ENCODE measurements around the gene RWDD2A. TPM values are rescaled to one million over a fixed set of nuclear protein-coding genes. Genes with fewer than 3 reads are reported as not detected.

Gene RWDD2A
- total and polyA plus RNA-seq, 2 of the 4 experiments (the other 2 are of a cell fraction): 3.9 to 4.1 TPM

GRCh38 chr6:83220121-83220520 lies 27.0 kb downstream of the RWDD2A start:
- H2BK5ac ChIP-seq (ENCODE audit: low read depth, low read length, poor library complexity, severe bottlenecking): no peak overlapping the region
- intact Hi-C loops (cut with micrococcal nuclease) (loop anchor here (5.0 kb wide), 1 partner anchor 212 kb away; the partner anchor contains the start of gene ME1), in situ Hi-C loops (cut with MboI; ENCODE audit: low sequenced_read_pairs) (loop anchor here (5.0 kb wide), 1 partner anchor 297 kb away; no protein-coding TSS in a partner anchor), dilution Hi-C loops (cut with HindIII; ENCODE audit: low sequenced_read_pairs, unreplicated experiment) (loop anchor here (25.0 kb wide), 1 partner anchor 292 kb away; the partner anchor contains the start of gene PRSS35)
- ATAC-seq (ENCODE audit: low read depth): no peak
- no peak overlapping the region for H2BK120ac ChIP-seq (ENCODE audit: low read depth, low read length)
- peaks cover 6% of the 10 kb centered on the region for H3K4me1 ChIP-seq (ENCODE audit: control insufficient read depth, insufficient read depth, low read length)
- H3K23ac ChIP-seq (ENCODE audit: low read depth, low read length): no peak overlapping the region
- no peak overlapping the region for H3K56ac ChIP-seq (ENCODE audit: extremely low read depth, insufficient read depth, low read length)
- H3K27me3 ChIP-seq (ENCODE audit: control insufficient read depth, insufficient read depth, low read length): no peaks in the 10 kb centered on the region
- no peaks in the 10 kb centered on the region for H3K9me3 ChIP-seq (ENCODE audit: control insufficient read depth, insufficient read depth, low read length)
- H3K18ac ChIP-seq (ENCODE audit: low read depth, low read length): no peak overlapping the region
- H3K9ac ChIP-seq (ENCODE audit: low read depth, low read length): no peak overlapping the region
- H3K36me3 ChIP-seq (ENCODE audit: control insufficient read depth, insufficient read depth, low read length): no peaks in the 10 kb centered on the region
- no peak overlapping the region for H2AFZ ChIP-seq (replicated peaks; ENCODE audit: low read length, poor library complexity)
- H3K4me3 ChIP-seq (ENCODE audit: insufficient read depth, low read depth, low read length): no peak overlapping the region
- no peak overlapping the region for H2AK9ac ChIP-seq (replicated peaks; ENCODE audit: low read depth, low read length, poor library complexity)
- H2BK20ac ChIP-seq (ENCODE audit: low read depth, low read length): no peak overlapping the region
- TF ChIP-seq FOS (IDR thresholded peaks at IDR 0.05; ENCODE audit: low read depth, low read length) (no peak), USF2 (IDR thresholded peaks at IDR 0.05; ENCODE audit: low read depth, low read length) (no peak), CHD1 (IDR thresholded peaks at IDR 0.05; ENCODE audit: low read depth, low read length) (no peak), SMC3 (IDR thresholded peaks at IDR 0.05; ENCODE audit: low read depth, low read length) (no peak), NFE2L2 (IDR thresholded peaks at IDR 0.05; ENCODE audit: low read depth, low read length) (no peak), ELK1 (IDR thresholded peaks at IDR 0.05; ENCODE audit: borderline replicate concordance, low read depth, low read length) (no peak), CTCF (conservative IDR thresholded peaks at IDR 0.05; ENCODE audit: low read depth, low read length) (no peak), RAD21 (IDR thresholded peaks at IDR 0.05; ENCODE audit: low read length) (no peak), POLR2A (IDR thresholded peaks at IDR 0.05; ENCODE audit: low read depth, low read length) (no peak), MAZ (IDR thresholded peaks at IDR 0.05; ENCODE audit: borderline replicate concordance, low read depth, low read length) (no peak), BHLHE40 (IDR thresholded peaks at IDR 0.05; ENCODE audit: low read depth, low read length) (no peak), MAFK (IDR thresholded peaks at IDR 0.05; ENCODE audit: low read depth, low read length) (no peak), MXI1 (IDR thresholded peaks at IDR 0.05; ENCODE audit: borderline replicate concordance, low read depth, low read length) (no peak), RFX5 (IDR thresholded peaks at IDR 0.05; ENCODE audit: low read depth, low read length) (no peak), CEBPB (IDR thresholded peaks at IDR 0.05; ENCODE audit: low read depth, low read length) (no peak), RCOR1 (IDR thresholded peaks at IDR 0.05; ENCODE audit: insufficient replicate concordance, low read length) (no peak)
- H2BK15ac ChIP-seq (ENCODE audit: low read depth, low read length): no peak overlapping the region
- H4K91ac ChIP-seq (ENCODE audit: insufficient read depth, low read depth, low read length): no peak overlapping the region
- H3K79me1 ChIP-seq (ENCODE audit: low read depth in 1 of 2, low read length in 2 of 2): no peaks in the 10 kb centered on the region
- H3K27ac ChIP-seq (ENCODE audit: insufficient read depth, low read length): no peak overlapping the region
- DNase-seq: no peak
- no peaks in the 10 kb centered on the region for H4K20me1 ChIP-seq (ENCODE audit: insufficient read depth, low read length)
- no peak overlapping the region for H3K14ac ChIP-seq (replicated peaks; ENCODE audit: low read depth, low read length)
- H3K4ac ChIP-seq (ENCODE audit: low read depth, low read length): no peak overlapping the region
- POLR2A ChIA-PET (ENCODE audit: unreplicated experiment): no interaction called here
- H4K8ac ChIP-seq (ENCODE audit: low read depth in 2 of 2, low read length in 2 of 2): no peak overlapping the region
- BruUV-seq (replicated peaks): no TSS peak
- peaks cover 3% of the 10 kb centered on the region; the same call in 1 of the 2 replicates for H3K9me1 ChIP-seq (ENCODE audit: insufficient read depth, low read length)
- no peak overlapping the region for H4K5ac ChIP-seq (ENCODE audit: low read depth, low read length)
- H2AK5ac ChIP-seq (ENCODE audit: low read depth, low read length): no peak overlapping the region
- H3K4me2 ChIP-seq (ENCODE audit: low read depth, low read length): no peak overlapping the region
- CTCF ChIA-PET: interaction anchor here (0.9 to 1.6 kb wide), 4 partner anchors 32 to 292 kb away, joined by 3 to 14 read pairs (median 9); partner anchors contain the start of genes DOP1A, PRSS35 and UBE3D

Data from IMR-90 (cell line).